Hindlimb muscle (tissue), 1 donor: Measurements from ENCODE around the gene NLGN1. TPM values are rescaled to one million over a fixed set of nuclear protein-coding genes. Genes with fewer than 3 reads are reported as not detected.

ENCODE experiments used
- DNase-seq: peaks from one replicate; pipeline ENCODE4 v3.0.0-alpha.2; 2013
- polyA plus RNA-seq: library from polyadenylated mRNA; unstranded; fragments of 120-200 nt; gene quantifications from one replicate; pipeline ENCODE4 v1.2.1, GENCODE V29; 2013; ENCODE audit not compliant: insufficient read length

NLGN1 gene
- polyA plus RNA-seq, 1 donor: 1.0 TPM

DNA sequence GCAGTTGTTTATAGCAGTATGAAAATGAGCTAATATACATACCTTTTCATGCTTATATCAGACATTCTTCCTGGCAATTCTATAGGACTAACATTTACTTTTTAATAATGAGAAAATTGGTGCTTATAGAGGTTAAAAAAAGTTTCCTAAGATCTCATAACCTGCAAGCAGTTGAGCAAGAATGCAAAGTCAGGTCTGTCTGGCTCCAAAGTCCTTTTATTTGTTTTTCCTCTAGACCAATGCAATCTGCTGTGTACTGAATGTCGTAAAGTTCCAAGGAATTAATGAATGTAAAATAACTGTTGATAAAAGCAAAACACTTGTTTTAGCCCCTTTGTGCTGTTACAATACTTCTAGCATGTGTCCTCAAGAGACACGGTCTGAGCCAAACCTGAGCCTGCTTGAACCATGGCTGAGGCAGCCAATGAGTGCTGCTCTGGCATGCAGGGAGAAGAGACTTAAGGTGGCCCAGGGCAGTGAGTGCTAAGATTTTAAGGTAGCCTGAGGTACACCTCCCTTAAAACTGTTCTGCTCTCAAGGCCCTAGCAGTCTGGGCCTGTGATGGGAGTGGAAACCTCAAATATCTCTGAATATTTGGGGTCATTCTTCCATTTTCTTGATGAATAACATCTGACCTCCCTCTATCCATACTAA is 906.5 kb downstream of the NLGN1 start:
- no peak for DNase-seq

DNA sequence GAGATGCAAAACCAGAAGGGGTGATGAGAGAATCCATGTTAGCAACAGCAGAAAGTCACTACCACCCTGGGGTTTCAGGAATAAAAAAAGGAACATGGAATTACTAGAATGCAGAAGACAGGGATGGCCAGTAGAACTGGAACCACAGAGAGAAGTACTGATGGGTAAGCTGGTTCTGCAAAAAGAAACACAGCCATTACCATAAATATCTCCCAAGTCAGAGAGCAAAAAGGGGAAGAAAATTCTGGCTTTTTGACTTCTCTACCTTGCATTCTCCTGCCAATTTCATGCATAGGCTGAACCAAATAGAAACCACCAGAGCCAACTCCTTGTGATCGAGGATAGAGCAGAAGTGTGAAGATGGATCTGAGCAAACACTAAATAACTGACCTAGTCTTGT is 911.2 kb downstream of the NLGN1 start:
- DNase-seq: no peak

- DNase-seq: no peak
These were observed 913.0 kb downstream of the NLGN1 start for GRCh38 chr3:174310475-174310983.

DNA sequence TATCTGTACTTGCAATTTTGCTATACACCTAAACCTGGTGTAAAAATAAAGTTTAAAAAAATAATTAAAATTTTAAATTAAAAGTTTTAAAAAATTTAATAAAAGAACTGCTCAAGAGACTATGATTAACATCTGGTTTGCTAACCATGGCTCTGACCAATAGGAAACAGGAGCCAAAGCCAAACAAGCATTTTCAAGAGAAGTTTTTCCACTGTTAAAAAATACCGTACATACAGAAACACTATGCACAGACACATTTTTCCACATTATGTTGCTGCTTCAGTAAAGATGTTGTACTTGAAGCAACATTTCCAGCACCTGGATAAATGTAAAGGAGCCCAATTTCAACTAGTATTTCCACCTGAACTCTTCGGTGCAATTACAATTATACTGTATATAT is 917.7 kb downstream of the NLGN1 start:
- peak; percentile 55 for DNase-seq

- no peak for DNase-seq
These were observed 919.5 kb downstream of the NLGN1 start for GRCh38 chr3:174317005-174317404.

GRCh38 chr3:174318181-174318580 is 920.6 kb downstream of the NLGN1 start:
- no peak for DNase-seq

GRCh38 chr3:174321548-174321947 is 924.0 kb downstream of the NLGN1 start:
- no peak for DNase-seq

- no peak for DNase-seq
These were observed 925.2 kb downstream of the NLGN1 start for GRCh38 chr3:174322789-174323188.

DNA sequence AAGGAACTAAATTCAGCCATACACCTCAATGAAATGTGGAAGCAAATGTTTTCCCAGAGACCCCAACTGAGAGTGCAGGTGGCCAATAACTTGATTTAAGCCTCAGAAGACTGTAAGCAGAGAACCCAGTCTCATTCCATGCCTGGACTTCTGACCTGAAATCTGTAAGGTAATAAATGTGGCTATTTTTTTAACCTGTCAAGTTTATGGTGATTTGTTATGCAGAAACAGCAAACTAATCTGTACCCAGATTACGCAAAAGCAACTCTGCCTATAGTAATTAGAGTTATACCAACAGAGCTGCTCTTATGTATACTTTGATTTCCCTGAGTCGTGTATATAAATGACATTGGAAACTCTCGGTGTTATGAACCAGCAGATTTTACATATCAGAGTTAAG is 927.6 kb downstream of the NLGN1 start:
- DNase-seq: no peak

GRCh38 chr3:174325834-174326700 is 928.5 kb downstream of the NLGN1 start:
- DNase-seq: no peak

GRCh38 chr3:174329321-174329720 is 931.8 kb downstream of the NLGN1 start:
- no peak for DNase-seq

- DNase-seq: no peak
These were observed 932.8 kb downstream of the NLGN1 start for GRCh38 chr3:174330303-174330702.

DNA sequence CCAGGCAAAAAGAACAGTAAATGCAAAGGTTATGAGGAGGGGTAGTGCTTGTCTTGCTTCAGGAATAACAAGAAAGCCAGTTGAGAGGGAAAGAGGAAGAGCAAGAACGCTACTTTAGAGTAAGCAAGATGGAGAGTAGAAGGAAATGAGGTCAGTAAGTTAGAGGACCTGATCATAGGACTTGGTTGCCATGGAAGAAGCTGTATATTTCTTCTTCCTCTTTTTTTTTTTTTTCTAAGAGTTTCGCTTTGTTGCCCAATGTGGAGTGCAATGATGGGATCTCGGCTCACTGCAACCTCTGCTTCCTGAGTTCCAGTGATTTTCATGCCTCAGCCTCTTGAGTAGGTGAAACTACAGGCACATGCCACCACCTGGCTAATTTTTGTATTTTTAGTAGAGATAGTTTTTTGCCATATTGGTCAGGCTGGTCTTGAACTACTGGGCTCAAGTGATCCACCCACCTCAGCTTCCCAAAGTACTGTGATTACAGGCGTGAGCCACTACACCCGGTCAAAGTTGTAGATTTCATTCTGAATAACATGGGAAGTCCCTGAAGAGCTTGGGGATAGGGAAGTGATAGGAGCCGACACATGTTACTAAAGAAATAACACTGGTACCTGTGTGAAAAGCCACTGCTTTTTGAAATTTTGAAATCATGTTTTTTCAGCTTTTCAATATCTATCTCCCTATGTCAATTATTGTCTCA is 933.7 kb downstream of the NLGN1 start:
- DNase-seq: no peak

DNA sequence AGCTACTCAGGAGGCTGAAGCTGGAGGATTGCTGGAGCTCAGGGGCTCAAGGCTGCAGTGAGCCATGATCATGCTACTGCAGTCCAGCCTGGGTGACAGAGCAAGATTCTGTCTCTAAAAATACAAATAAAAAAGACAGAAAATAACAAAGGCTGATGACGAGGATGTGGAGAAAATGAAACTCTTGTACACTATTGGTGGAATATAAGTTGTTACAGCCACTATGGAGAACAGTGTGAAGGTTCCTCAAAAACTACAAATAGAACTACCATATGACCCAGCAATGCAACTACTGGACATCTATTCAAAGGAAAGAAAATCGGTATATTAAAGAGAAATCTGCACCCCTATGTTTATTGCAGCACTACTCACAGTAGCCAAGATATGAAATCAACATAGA is 934.8 kb downstream of the NLGN1 start:
- DNase-seq: no peak

GRCh38 chr3:174333640-174334039 is 936.1 kb downstream of the NLGN1 start:
- no peak for DNase-seq

DNA sequence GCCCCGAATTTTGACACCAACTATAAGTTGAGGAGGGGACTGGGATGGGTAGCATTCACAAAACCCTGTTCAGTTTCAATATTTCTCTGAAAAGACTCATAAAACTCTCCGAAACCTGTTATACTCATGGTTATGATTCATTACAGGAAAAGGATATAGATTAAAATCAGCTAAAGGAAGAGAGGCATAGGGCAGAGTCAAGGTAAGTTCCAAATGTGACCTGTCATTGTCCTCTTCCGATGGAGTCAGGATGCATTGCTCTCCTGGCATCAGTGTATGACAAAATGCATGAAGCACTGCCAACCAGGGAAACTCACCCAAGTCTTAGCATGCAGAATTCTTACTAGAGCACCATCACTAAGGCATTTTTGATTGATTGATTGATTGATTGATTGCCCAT is 936.6 kb downstream of the NLGN1 start:
- DNase-seq: no peak

DNA sequence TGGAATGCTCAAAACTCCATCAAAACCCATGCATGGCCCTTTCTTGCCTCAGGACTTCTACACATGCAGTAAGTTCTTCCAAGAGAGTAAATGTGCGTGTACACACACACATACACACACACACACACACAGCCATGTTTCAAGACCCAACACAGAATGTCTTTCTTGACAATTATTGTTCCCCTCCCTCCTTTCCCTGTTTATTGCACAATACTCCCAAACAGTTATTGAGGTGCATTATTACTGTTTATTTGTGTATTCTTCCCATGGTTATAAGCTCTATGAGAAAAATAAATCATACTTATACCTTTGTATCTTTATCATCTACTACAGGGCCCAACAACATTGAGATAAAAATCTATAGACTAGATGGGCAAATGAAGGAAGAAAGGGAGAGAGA is 937.8 kb downstream of the NLGN1 start:
- DNase-seq: no peak

- DNase-seq: no peak
These were observed 938.4 kb downstream of the NLGN1 start for GRCh38 chr3:174335910-174336309.
